Measurements from ENCODE around the gene CYP3A7. TPM values are rescaled to one million over a fixed set of nuclear protein-coding genes. Genes with fewer than 3 reads are reported as not detected.

The CYP3A7 gene
- total and polyA plus RNA-seq, 2 donors (not counting 1 experiment from before 2014, with no cell fraction given), result not detected

GRCh38 chr7:99730238-99730810 is 4.7 kb downstream of the CYP3A7 start:
- POLR2A ChIA-PET, result no interaction called here
- no peak overlapping the region for H3K9ac ChIP-seq (ENCODE audit: low read length)
- TF ChIP-seq EZH2 (IDR thresholded peaks at IDR 0.05; ENCODE audit: borderline replicate concordance, insufficient read depth, low read depth, low read length, poor library complexity, severe bottlenecking) (no peak), CTCF (IDR thresholded peaks at IDR 0.05) (no peak)
- intact Hi-C loops (cut with micrococcal nuclease), result no loop called here
- Mint-ChIP-seq H3K27ac (no peak overlapping the region), H3K4me1 (no peaks in the 10 kb centered on the region), H3K4me3 (no peak overlapping the region), H3K9me3 (ENCODE audit: insufficient read depth) (no peaks in the 10 kb centered on the region), H3K27me3 (peaks cover 5% of the 10 kb centered on the region)
- no peaks in the 10 kb centered on the region for H3K79me2 ChIP-seq (ENCODE audit: control insufficient read depth, insufficient read depth, low read length)
- H3K36me3 ChIP-seq (replicated peaks in 1 of 2; ENCODE audit: control extremely low read depth in 1 of 2, control insufficient read depth in 1 of 2, extremely low read depth in 1 of 2, insufficient read depth in 2 of 2, low read length in 1 of 2), result no peaks in the 10 kb centered on the region
- ATAC-seq (ENCODE audit: low read depth) (no peak), DNase-seq (no peak)
- CTCF ChIA-PET, result no interaction called here
- no peaks in the 10 kb centered on the region for H3K9me3 ChIP-seq (ENCODE audit: control extremely low read depth in 1 of 3, control insufficient read depth in 2 of 3, insufficient read depth in 1 of 3, low read length in 2 of 3)
- no peak overlapping the region for H3K4me2 ChIP-seq (replicated peaks; ENCODE audit: low read depth, low read length, poor library complexity, severe bottlenecking)
- no peaks in the 10 kb centered on the region for H4K20me1 ChIP-seq (ENCODE audit: control insufficient read depth, insufficient read depth, low read length, poor library complexity, severe bottlenecking)
- no peak overlapping the region for H3K4me3 ChIP-seq (ENCODE audit: control extremely low read depth in 1 of 5, extremely low read depth in 1 of 5, insufficient read depth in 1 of 5, low read depth in 2 of 5, low read length in 4 of 5)
- WGBS (ENCODE audit: insufficient coverage), result no CpG with 5 or more reads among the region's 1 CpG
- H2AFZ ChIP-seq (ENCODE audit: insufficient read depth, low read depth, low read length, poor library complexity, severe bottlenecking), result no peak overlapping the region
- no peak overlapping the region for H3K27ac ChIP-seq (ENCODE audit: low read length in 2 of 2)
- no peaks in the 10 kb centered on the region for H3K27me3 ChIP-seq (replicated peaks in 1 of 4; ENCODE audit: control extremely low read depth in 1 of 4, control insufficient read depth in 3 of 4, insufficient read depth in 4 of 4, low read length in 3 of 4)
- H3K4me1 ChIP-seq (ENCODE audit: control insufficient read depth in 2 of 2, insufficient read depth in 2 of 2, low read length in 2 of 2), result no peaks in the 10 kb centered on the region

- H3K36me3 ChIP-seq (replicated peaks in 1 of 2; ENCODE audit: control extremely low read depth in 1 of 2, control insufficient read depth in 1 of 2, extremely low read depth in 1 of 2, insufficient read depth in 2 of 2, low read length in 1 of 2), result no peaks in the 10 kb centered on the region
- ChIA-PET POLR2A (no interaction called here), CTCF (no interaction called here)
- no peak overlapping the region for H3K27ac ChIP-seq (ENCODE audit: low read length in 2 of 2)
- WGBS (ENCODE audit: insufficient coverage), result 38% methylated on average over 2 of the region's 5 CpGs
- Mint-ChIP-seq H3K27ac (no peak overlapping the region), H3K27me3 (peaks cover 4% of the 10 kb centered on the region), H3K4me3 (no peak overlapping the region), H3K9me3 (ENCODE audit: insufficient read depth) (no peaks in the 10 kb centered on the region), H3K4me1 (no peaks in the 10 kb centered on the region)
- H3K4me2 ChIP-seq (replicated peaks; ENCODE audit: low read depth, low read length, poor library complexity, severe bottlenecking), result no peak overlapping the region
- no peaks in the 10 kb centered on the region for H3K9me3 ChIP-seq (ENCODE audit: control extremely low read depth in 1 of 3, control insufficient read depth in 2 of 3, insufficient read depth in 1 of 3, low read length in 2 of 3)
- no peaks in the 10 kb centered on the region for H3K79me2 ChIP-seq (ENCODE audit: control insufficient read depth, insufficient read depth, low read length)
- no peaks in the 10 kb centered on the region for H3K27me3 ChIP-seq (replicated peaks in 1 of 4; ENCODE audit: control extremely low read depth in 1 of 4, control insufficient read depth in 3 of 4, insufficient read depth in 4 of 4, low read length in 3 of 4)
- TF ChIP-seq CTCF (IDR thresholded peaks at IDR 0.05) (no peak), EZH2 (IDR thresholded peaks at IDR 0.05; ENCODE audit: borderline replicate concordance, insufficient read depth, low read depth, low read length, poor library complexity, severe bottlenecking) (no peak)
- H3K4me1 ChIP-seq (ENCODE audit: control insufficient read depth in 2 of 2, insufficient read depth in 2 of 2, low read length in 2 of 2), result no peaks in the 10 kb centered on the region
- H4K20me1 ChIP-seq (ENCODE audit: control insufficient read depth, insufficient read depth, low read length, poor library complexity, severe bottlenecking), result no peaks in the 10 kb centered on the region
- H3K4me3 ChIP-seq (ENCODE audit: control extremely low read depth in 1 of 5, extremely low read depth in 1 of 5, insufficient read depth in 1 of 5, low read depth in 2 of 5, low read length in 4 of 5), result no peak overlapping the region
- DNase-seq (no peak), ATAC-seq (ENCODE audit: low read depth) (no peak)
- intact Hi-C loops (cut with micrococcal nuclease), result no loop called here
- no peak overlapping the region for H2AFZ ChIP-seq (ENCODE audit: insufficient read depth, low read depth, low read length, poor library complexity, severe bottlenecking)
- no peak overlapping the region for H3K9ac ChIP-seq (ENCODE audit: low read length)
These were observed 5.3 kb downstream of the CYP3A7 start for GRCh38 chr7:99729486-99730237.

Measured in B cell (primary cell).